Fibroblast of lung (primary cell): ENCODE measurements around the gene PARD6B. TPM values are rescaled to one million over a fixed set of nuclear protein-coding genes. Genes with fewer than 3 reads are reported as not detected.
A peak's percentile ranks its signal among the peaks of the same experiment; 100 is the strongest.

Experiments
- DNase-seq, 2 donors: peaks; one replicate each; pipeline versions ENCODE4 v3.0.0 to v3.0.0-alpha.2; 2010; ENCODE audit warnings: low read depth in 2 of 2
- H2AFZ ChIP-seq: 2 replicates; pipeline ENCODE4 v1.5.1; 2012; ENCODE audit warnings: low read length, control low read depth, inconsistent platforms
- H3K27ac ChIP-seq: 2 replicates; pipeline ENCODE4 v1.5.1; 2011; ENCODE audit warnings: low read length, control low read depth; ENCODE audit not compliant: insufficient read depth
- H3K27me3 ChIP-seq: 2 replicates; pipeline ENCODE4 v1.5.1; 2011; ENCODE audit warnings: mild to moderate bottlenecking, low read length; ENCODE audit not compliant: control insufficient read depth, insufficient read depth
- H3K36me3 ChIP-seq: 2 replicates; pipeline ENCODE4 v1.5.1; 2011; ENCODE audit warnings: low read length; ENCODE audit not compliant: control insufficient read depth, insufficient read depth
- H3K4me1 ChIP-seq: 2 replicates; pipeline ENCODE4 v1.5.1; 2011; ENCODE audit warnings: low read length; ENCODE audit not compliant: control insufficient read depth, insufficient read depth; ENCODE audit errors: extremely low read depth
- H3K4me2 ChIP-seq: 2 replicates; pipeline ENCODE4 v1.5.1; 2011; ENCODE audit warnings: low read length, control low read depth; ENCODE audit not compliant: insufficient read depth; ENCODE audit errors: extremely low read depth
- H3K4me3 ChIP-seq, 4 experiments: fragments of 200-600 bp in 1 of 4; sonication (generic) in 1 of 4; replicated peaks in 1 of 4; 2 replicates each; pipeline ENCODE4 v1.5.1; 2011 to 2016; ENCODE audit warnings: low read length in 4 of 4, low read depth in 3 of 4, mild to moderate bottlenecking in 3 of 4, control low read depth in 2 of 4, inconsistent platforms in 1 of 4, mixed read lengths in 1 of 4; ENCODE audit not compliant: insufficient read depth in 1 of 4; ENCODE audit errors: control extremely low read depth in 1 of 4
- H3K79me2 ChIP-seq: 2 replicates; pipeline ENCODE4 v1.5.1; 2012; ENCODE audit warnings: mild to moderate bottlenecking, low read length, inconsistent platforms; ENCODE audit not compliant: control insufficient read depth, insufficient read depth
- H3K9ac ChIP-seq: 2 replicates; pipeline ENCODE4 v1.5.1; 2011; ENCODE audit warnings: mild to moderate bottlenecking, low read length, control low read depth; ENCODE audit not compliant: insufficient read depth
- H3K9me3 ChIP-seq: 2 replicates; pipeline ENCODE4 v1.5.1; 2012; ENCODE audit warnings: low read depth, low read length; ENCODE audit not compliant: control insufficient read depth, insufficient read depth
- H4K20me1 ChIP-seq: 2 replicates; pipeline ENCODE4 v1.5.1; 2011; ENCODE audit warnings: low read length; ENCODE audit not compliant: control insufficient read depth, insufficient read depth; ENCODE audit errors: extremely low read depth
- CTCF ChIP-seq, 2 donors: IDR thresholded peaks in 1 of 2; conservative IDR thresholded peaks in 1 of 2; 1 replicate in 1 of 2; 2 replicates in 1 of 2; pipeline ENCODE4 v1.5.1; 2011 to 2012; ENCODE audit warnings: low read length in 2 of 2, control low read depth in 1 of 2, inconsistent platforms in 1 of 2, low read depth in 1 of 2, mild to moderate bottlenecking in 1 of 2
- EZH2 ChIP-seq: IDR thresholded peaks from 2 replicates; pipeline ENCODE4 v1.5.1; 2012; ENCODE audit warnings: low read length, control low read depth, mild to moderate bottlenecking; ENCODE audit errors: missing control alignments
- polyA plus RNA-seq, 2 donors: library from polyadenylated mRNA; depleted of rRNA in 1 of 2; stranded (reverse) in 1 of 2; unstranded in 1 of 2; fragments of >200 nt; gene quantifications; 2 replicates each; pipeline ENCODE4 v1.2.1, GENCODE V29; 2011 to 2012; ENCODE audit warnings: missing spikeins in 1 of 2
- total RNA-seq: library from RNA; depleted of rRNA; stranded (reverse); fragments of >200 nt; gene quantifications from 2 replicates; pipeline ENCODE4 v1.2.1, GENCODE V29; 2014

PARD6B gene
- total and polyA plus RNA-seq, 2 donors (not counting 1 experiment from before 2014, with no cell fraction given): 0.30 to 0.83 TPM

- Histone ChIP-seq H3K4me1 (peaks cover 4% of the 10 kb centered on the region), H3K36me3 (no peaks in the 10 kb centered on the region), H3K4me2 (no peak overlapping the region), H3K27ac (no peak overlapping the region), H4K20me1 (no peaks in the 10 kb centered on the region), H3K27me3 (no peaks in the 10 kb centered on the region), H3K4me3 (no peak overlapping the region), H2AFZ (no peak overlapping the region), H3K79me2 (no peaks in the 10 kb centered on the region), H3K9ac (no peak overlapping the region), H3K9me3 (no peaks in the 10 kb centered on the region)
- TF ChIP-seq EZH2 (no peak), CTCF (conservative IDR thresholded peaks at IDR 0.05 in 1 of 2, IDR thresholded peaks at IDR 0.05 in 1 of 2; ENCODE audit: low read depth in 1 of 2, low read length in 2 of 2) (no peak)
- no peak for DNase-seq
Measured at GRCh38 chr20:50723672-50724071, 7.7 kb upstream of the PARD6B start.

GRCh38 chr20:50724112-50724725, 7.2 kb upstream of the PARD6B start:
- H2AFZ ChIP-seq: peak overlapping the region; percentile 45
- no peaks in the 10 kb centered on the region for H3K36me3 ChIP-seq
- peak overlapping the region; percentile 40 for H3K27ac ChIP-seq
- H3K9me3 ChIP-seq: no peaks in the 10 kb centered on the region
- no peak overlapping the region for H3K4me3 ChIP-seq
- H3K4me2 ChIP-seq: peak overlapping the region; percentile 37
- TF ChIP-seq EZH2 (no peak), CTCF (conservative IDR thresholded peaks at IDR 0.05 in 1 of 2, IDR thresholded peaks at IDR 0.05 in 1 of 2; ENCODE audit: low read depth in 1 of 2, low read length in 2 of 2) (no peak)
- no peaks in the 10 kb centered on the region for H3K27me3 ChIP-seq
- DNase-seq: no peak
- no peaks in the 10 kb centered on the region for H4K20me1 ChIP-seq
- H3K79me2 ChIP-seq: no peaks in the 10 kb centered on the region
- H3K4me1 ChIP-seq: peaks cover 4% of the 10 kb centered on the region
- no peak overlapping the region for H3K9ac ChIP-seq

DNA sequence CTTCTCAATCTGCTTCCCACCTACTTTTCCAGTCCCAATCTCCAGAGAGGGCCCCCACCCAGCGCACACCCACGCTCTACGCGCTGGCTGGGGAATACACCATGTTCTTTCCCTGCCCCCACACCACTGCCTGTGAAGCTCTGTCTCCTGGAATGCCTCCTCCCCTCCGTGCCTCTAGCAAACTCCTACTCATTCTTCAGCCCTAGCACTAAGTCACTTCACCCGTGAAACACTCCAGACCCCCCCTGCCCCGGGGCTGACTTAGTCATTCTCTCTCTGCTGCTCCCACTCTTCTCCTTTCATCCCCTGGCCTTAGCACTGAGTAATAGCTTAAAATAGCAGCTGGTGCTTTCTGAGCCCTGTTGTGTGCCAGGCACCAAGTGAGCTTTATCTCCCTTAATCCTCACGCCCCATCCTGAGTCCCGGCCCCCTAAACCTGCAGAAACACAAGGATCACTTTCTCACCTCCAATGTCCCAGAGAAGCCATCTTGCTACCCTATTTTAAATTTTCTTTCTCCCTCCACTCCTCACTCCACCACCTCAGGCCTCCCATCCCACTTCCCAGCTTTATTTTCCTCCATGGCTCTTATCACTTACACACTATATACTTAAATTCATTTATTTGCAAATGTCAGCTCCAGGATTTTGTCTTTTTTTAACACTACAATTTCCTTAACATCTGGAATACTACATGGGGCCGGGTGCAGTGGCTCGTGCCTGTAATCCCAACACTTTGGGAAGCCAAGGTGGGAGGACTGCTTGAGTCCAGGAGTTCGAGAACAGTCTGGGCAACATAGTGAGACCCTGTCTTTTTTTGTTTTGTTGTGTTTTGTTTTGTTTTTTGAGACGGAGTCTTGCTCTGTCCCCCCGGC, 6.3 kb upstream of the PARD6B start:
- peak; percentile 84 to 98 for DNase-seq
- peak overlapping the region; percentile 45 for H2AFZ ChIP-seq
- no peak for TF ChIP-seq CTCF (conservative IDR thresholded peaks at IDR 0.05 in 1 of 2, IDR thresholded peaks at IDR 0.05 in 1 of 2; ENCODE audit: low read depth in 1 of 2, low read length in 2 of 2)
- no peak for TF ChIP-seq EZH2
- peak overlapping the region; percentile 40 for H3K27ac ChIP-seq
- H4K20me1 ChIP-seq: no peaks in the 10 kb centered on the region
- peak overlapping the region; percentile 39 for H3K4me2 ChIP-seq
- H3K9ac ChIP-seq: no peak overlapping the region
- H3K79me2 ChIP-seq: no peaks in the 10 kb centered on the region
- no peaks in the 10 kb centered on the region for H3K9me3 ChIP-seq
- H3K4me1 ChIP-seq: peaks cover 4% of the 10 kb centered on the region
- no peaks in the 10 kb centered on the region for H3K36me3 ChIP-seq
- H3K27me3 ChIP-seq: no peaks in the 10 kb centered on the region
- peak overlapping the region in 1 of 4 experiments; percentile 17 for H3K4me3 ChIP-seq
